Activated gamma-delta T cell treated with anti-CD3 and anti-CD28 coated beads, Interleukin-2, amount 50 U/mL, for 16 hours (primary cell): ENCODE results near the gene NFE2L2.
"Not testable (repeated sequence)": the region's sequence is repeated elsewhere in the genome, so short reads cannot be mapped to it uniquely, and the experiment has no call there.

Source experiments
- DNase-seq: peaks from one replicate; pipeline ENCODE4 v3.0.0-alpha.2; 2020; ENCODE audit warnings: low read depth

Gene NFE2L2

GRCh38 chr2:177237932-177238331 is 26.6 kb downstream of the NFE2L2 start:
- DNase-seq = no peak

- DNase-seq = no peak
Measured at GRCh38 chr2:177235855-177236437, 28.6 kb downstream of the NFE2L2 start.

- DNase-seq = no peak
Measured at GRCh38 chr2:177234267-177234666, 30.3 kb downstream of the NFE2L2 start.

DNA sequence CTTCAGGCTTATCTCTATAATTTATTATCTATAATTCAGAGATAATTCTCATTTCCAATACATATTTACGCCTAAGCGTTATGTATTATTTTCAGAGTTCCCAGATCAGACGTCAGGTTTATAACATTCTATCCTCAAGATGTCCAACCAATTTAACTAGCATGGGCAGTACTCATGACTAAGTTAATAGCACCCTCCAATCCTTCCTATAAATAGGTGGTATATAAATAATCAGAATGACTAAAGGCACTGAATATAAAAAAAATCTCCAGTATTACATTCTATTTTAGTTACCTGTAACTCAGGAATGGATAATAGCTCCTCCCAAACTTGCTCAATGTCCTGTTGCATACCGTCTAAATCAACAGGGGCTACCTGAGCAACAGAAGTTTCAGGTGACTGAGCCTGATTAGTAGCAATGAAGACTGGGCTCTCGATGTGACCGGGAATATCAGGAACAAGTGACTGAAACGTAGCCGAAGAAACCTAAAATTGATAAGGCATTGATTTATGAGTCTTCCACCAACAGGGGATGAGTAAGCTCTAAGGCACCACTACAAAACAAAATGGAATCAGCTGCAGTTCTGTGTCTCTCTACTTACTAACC is 32.3 kb downstream of the NFE2L2 start:
- DNase-seq = no peak

DNA sequence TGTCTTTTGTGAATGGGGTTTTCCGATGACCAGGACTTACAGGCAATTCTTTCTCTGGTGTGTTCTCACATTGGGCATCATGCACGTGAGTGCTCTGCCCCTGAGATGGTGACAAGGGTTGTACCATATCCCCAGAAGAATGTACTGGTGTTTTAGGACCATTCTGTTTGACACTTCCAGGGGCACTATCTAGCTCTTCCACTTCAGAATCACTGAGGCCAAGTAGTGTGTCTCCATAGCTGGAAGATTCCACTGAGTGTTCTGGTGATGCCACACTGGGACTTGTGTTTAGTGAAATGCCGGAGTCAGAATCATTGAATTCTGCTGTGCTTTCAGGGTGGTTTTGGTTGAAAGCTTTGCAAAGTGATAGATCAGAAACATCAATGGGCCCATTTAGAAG is 33.3 kb downstream of the NFE2L2 start:
- no peak for DNase-seq

DNA sequence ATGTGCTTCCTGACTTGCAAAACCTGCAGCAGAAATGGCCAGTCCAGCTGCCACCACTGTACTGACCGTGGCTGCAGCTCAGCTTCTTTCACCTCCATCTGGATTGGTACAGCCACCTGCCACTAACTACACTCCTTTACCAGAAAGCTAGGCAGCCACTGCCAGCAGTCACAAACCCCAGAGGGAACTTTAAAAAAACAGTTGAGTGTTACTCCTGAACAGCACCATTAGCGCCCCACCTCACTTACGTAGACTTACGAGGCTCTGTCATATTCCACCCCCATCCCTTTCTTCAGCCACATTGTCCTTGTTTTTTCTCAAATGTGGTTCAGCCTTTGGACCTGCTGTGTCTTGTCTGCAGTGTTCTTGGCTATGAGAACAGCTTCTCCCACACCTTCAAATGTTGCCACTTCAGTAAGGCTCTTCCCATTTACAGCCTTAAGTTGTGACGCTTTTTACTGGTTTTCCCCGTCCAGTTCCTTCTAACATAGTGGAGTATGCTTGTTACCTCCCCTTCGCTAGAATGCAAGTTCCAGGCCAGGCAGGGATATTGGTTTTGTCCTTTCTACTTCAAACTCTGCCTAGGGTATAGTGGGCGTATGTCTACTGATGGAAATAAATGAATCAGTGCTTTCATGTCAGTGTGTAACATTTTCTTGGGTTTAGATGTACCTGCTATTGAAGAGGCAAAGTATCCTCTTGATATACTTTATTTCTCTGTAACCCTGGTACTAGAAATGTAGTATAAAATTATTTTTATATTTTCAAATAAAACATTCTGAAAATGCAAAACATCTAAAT is 34.9 kb downstream of the NFE2L2 start:
- DNase-seq = no peak

- no peak for DNase-seq
Measured at GRCh38 chr2:177225965-177226360, 38.6 kb downstream of the NFE2L2 start.

DNA sequence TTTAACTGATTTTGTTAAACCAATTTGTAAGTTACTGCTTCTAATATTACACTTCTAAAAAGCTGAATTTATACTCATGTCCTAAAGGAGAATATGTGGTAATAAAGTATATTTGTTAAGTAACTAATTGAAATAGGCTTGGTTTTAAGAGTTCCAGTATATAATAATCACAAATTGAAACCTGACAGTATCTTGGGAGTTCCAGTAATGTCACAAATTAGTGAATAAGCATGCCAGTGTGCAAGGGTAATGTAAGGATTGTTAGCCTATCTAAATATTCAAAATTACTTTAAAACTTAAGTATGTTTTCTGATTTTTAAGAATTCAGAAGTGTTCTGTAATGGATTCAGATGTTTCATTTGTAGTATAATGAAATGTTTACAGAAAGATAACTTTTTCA is 41.1 kb downstream of the NFE2L2 start:
- DNase-seq = not testable (repeated sequence)

DNA sequence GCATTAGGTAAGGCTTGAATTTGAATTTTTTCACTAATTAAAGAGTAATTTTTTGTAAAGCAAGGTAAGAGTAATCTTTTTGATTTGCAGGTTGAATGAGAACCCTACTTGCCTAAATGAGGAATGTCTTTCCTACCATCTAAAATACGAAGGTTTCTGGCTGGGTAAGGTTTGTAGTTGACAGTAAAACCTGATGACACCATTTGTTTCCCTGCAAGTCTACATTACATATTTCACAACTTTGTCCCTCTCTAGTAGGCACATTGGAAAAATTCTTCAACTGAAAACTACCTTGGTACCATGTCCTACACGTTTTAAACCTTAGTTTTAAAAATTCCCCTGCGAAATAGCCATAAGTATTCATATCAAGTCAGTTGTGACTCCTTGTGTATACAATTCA is 42.6 kb downstream of the NFE2L2 start:
- DNase-seq = no peak

DNA sequence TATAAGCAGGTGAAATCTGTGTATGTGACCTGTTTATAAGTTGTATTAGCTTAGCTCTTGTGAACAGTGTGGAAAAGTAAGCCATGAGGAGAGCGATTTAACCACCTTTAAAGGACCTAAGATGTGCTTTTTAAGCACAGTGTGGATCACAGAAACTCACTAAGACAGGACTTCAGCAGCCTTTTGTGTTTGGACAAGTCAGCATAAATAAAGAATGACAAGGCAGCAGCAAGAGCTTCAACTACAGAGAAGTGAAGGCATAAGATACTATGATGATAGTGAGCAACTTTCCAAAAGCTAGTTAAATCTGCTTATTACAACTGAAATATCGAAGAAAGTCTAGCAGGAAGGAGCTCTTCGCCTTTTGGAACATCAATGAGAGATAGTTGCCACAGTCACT is 43.0 kb downstream of the NFE2L2 start:
- no peak for DNase-seq

DNA sequence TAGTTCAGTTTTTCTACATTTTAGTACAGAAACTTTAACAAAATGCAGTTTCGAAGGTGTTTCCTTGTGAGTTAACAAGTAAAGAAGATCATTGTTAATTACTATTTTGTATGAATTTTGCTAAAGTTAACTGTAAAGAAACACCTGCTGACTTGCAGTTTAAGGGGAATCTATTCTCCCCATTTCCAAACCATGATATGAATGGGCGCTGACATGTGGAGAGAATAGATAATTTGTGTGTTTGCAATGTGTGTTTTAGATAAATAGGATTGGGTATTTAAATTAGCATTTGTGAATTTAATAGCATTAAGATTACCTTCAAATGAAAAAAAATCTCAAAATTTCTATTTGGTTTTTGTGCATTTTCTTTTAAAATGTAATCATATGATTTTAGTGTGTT is 44.7 kb downstream of the NFE2L2 start:
- not testable (repeated sequence) for DNase-seq

GRCh38 chr2:177217247-177217843 is 47.2 kb downstream of the NFE2L2 start:
- no peak for DNase-seq

GRCh38 chr2:177212891-177213856 is 51.4 kb downstream of the NFE2L2 start:
- DNase-seq = peak; percentile 87

DNA sequence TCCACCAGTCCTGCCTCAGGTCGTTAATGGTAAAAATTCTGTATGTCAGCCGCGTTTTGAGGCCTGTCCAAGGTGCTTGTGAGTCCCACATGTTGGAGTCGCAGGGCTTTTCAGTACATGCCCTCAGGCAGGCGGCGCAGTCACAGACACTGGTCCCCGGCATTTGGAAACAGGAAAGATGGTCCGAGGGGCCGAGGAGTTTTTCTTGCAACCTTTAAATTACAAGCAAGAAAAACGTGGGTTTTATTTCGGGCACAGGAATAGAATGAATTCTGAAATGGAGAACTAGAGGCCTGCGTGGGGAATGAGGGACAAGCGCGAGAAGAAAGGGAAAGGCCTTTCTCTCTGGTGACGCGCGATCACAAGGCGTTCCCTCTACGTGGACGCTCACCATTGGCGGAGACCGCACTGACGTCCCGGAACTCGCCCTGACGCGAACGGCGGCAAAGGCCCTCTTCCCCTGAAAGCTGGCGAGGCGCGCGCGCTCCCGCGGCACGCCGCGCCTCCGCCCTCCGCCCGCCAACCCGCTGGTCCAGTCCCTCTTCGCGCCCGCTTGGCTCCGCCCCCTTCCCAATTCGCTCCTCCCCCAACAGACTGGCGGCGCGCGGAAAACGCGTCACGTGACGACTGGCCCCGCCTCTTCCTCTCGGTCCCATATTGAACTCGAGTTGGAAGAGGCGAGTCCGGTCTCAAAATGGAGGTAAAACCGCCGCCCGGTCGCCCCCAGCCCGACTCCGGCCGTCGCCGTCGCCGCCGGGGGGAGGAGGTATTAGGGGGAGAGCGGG is 52.2 kb downstream of the NFE2L2 start, which contains the start of gene HNRNPA3:
TSS of gene HNRNPA3 (plus strand) at position 689 of the 785 bp plus-strand sequence. CDS start at position 695, 6 bp downstream.
- peak; percentile 99 for DNase-seq

- DNase-seq = no peak
Measured at GRCh38 chr2:177211576-177212105, 52.9 kb downstream of the NFE2L2 start.

DNA sequence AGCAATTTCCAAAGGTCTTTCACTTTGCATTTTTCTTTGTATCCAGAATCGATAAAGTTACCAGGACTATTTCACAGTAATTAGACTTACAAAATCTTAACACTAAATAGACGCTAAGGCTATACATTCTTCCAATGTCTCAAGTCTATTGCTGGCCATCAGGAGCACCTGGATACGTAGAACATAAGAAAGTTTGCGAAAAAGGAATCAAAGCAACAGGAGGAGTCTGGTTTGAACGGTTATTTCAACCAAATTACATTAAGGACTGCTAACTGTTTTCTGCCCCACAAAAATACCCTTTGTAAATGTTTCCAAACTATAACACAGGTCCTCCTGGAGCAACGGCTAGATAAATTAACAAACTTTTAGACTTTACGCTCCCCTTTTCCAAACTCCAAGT is 53.4 kb downstream of the NFE2L2 start:
- no peak for DNase-seq

GRCh38 chr2:177207101-177207500 is 57.4 kb downstream of the NFE2L2 start:
- DNase-seq = no peak

DNA sequence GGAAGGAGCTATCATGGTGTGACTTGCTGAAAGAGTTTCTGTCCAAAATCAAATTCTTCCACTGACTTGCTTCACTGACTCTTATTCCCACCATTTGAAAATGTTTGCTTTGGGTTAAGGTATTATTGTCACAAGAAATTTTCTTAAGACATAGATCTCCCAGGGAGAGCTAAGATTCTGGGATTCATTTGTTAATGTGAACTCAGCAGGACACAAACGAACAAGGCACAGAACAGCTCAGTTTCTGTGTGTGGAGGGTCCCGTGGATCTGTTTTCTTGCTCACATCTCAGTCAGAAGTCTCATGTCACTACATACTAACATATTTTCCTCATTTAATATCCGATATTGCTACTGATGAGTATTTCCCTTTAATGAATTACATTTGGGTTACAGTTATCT is 60.1 kb downstream of the NFE2L2 start:
- DNase-seq = no peak

GRCh38 chr2:177201919-177202346 is 62.6 kb downstream of the NFE2L2 start:
- DNase-seq = no peak

DNA sequence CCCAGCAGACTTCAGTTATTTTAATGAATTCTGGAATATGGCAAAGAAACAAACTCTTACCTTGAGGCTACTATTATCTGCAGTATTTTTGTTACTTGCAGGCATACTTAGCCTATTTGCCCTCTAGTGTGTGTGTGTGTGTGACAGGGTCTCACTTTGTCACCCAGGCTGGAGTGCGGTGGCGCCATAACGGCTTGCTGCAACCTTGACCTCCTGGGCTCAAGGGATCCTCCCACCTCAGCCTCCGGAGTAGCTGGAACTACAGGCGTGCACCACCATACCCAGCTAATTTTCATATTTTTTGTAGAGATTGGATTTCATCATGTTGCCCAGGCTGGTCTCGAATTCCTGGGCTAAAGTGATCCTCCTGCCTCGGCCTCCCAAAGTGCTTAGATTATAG is 64.1 kb downstream of the NFE2L2 start:
- DNase-seq = not testable (repeated sequence)

DNA sequence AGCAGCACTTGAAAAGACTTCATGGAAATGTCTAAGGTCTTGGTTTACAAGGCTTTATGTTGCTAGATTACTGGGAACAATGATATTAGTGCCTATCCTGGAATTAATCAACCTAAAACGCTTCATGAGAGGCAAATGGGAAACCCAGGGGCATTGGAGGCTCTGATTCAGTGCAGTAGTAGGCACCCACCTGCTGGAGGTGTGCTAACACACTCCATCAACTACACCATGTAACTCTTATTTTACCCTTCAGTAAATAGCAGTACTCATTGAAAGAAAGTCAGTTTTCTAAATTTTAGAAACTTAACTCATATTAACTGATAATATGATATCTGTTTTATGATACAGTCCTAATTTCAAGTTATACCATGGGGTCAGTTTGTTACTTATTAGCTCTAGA is 69.3 kb downstream of the NFE2L2 start:
- no peak for DNase-seq
